HG02763 (cell line): Measurements from ENCODE around the gene RCOR3.
"Not testable (repeated sequence)": the region's sequence is repeated elsewhere in the genome, so short reads cannot be mapped to it uniquely, and the experiment has no call there.

ENCODE experiments used
- ATAC-seq: cut with Tn5 transposase; IDR thresholded peaks from one replicate; pipeline ENCODE4 v1.9.1; 2021; ENCODE audit warnings: mild to moderate bottlenecking, moderate library complexity; ENCODE audit not compliant: unreplicated experiment

Gene RCOR3

GRCh38 chr1:211258756-211259637 is at the start of gene RCOR3:
Gene RCOR3, plus strand, starts transcription at chr1:211259366. Its CDS starts 195 bp downstream, at chr1:211259561.
- ATAC-seq, result peak; percentile 69

DNA sequence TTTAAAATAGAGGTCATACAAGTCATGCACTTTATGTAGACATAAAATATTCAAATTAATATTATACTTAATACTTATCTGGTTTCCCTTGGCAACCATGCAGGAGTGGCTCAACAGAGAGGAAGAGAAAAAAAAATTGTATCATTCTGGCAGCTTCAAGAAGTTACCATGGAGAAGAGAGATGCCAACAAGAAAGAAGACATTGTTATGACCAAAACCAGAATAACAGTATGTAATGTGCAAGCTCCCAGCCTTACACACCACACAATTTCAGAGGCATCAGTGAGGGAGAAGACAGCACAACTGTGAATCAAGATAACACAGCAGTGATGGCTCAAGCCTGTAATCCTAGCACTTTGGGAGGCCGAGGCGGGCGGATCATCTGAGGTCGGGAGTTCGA is 49.1 kb upstream of the RCOR3 start:
- no peak for ATAC-seq

DNA sequence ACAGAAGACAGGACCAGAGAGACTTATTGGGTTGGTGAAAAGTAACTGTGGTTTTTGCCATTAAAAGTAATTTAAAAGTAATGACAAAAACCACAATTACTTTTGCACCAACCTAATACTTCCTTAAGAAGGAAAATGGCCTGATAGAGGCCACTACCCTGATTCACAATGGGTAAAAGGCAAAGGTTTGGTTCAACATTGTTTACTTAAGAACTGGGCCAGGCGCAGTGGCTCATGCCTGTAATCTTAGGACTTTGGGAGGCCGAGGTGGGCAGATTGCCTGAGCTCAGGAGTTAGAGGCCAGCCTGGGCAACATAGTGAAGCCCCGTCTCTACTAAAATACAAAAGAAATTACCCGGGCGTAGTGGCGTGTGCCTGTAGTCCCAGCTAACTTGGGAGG is 48.2 kb upstream of the RCOR3 start:
- ATAC-seq, result no peak

- ATAC-seq, result no peak
Observed at GRCh38 chr1:211213702-211214101, 45.5 kb upstream of the RCOR3 start.

DNA sequence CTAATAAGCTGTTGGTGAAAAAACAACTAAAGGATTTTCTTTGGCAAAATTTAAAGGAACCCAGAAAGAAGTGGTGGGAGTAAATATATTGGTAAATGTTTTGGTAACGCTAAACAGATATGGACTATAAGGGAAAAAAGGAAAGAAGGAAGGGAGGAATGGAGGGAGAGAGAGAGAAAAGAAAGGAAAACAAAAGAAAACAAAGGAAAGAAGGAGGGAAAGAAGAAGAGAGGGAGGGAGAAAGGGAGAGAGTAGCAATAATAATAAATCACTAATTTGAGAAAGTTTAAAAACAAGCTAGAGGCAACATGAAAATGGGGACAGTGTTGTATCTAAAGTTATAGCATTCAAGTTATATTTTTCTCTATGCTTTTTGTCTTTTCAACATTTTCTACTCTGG is 43.6 kb upstream of the RCOR3 start:
- no peak for ATAC-seq

- no peak for ATAC-seq
Observed at GRCh38 chr1:211217392-211217791, 41.8 kb upstream of the RCOR3 start.

DNA sequence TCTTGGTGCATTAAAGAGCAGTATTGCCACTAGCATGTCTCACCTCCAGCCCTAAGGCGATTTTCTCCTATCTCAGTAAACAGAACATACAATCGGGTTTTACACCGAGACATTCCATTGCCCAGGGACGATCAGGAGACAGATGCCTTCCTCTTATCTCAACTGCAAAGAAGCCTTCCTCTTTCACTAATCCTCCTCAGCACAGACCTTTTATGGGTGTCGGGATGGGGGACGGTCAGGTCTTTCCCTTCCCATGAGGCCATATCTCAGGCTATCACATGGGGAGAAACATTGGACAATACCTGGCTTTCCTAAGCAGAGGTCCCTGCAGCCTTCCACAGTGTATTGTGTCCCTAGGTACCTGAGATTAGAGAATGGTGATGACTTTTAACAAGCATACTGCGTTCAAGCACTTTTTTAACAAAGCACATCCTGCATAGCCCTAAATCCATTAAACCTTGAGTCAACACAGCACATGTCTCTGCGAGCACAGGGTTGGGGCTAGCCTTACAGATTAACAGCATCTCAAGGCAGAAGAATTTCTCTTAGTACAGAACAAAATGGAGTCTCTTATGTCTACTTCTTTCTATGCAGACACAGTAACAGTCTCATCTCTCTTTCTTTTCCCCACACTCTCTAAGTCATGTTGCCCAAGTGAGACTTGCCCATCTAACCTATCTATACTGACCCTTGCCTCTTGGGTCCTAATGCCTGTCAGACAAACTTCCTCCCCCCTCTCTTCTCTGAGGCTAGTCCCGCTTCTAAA is 36.5 kb upstream of the RCOR3 start:
- not testable (repeated sequence) for ATAC-seq

- not testable (repeated sequence) for ATAC-seq
Observed at GRCh38 chr1:211228573-211229364, 30.4 kb upstream of the RCOR3 start.

- no peak for ATAC-seq
Observed at GRCh38 chr1:211229365-211229759, 29.8 kb upstream of the RCOR3 start.

DNA sequence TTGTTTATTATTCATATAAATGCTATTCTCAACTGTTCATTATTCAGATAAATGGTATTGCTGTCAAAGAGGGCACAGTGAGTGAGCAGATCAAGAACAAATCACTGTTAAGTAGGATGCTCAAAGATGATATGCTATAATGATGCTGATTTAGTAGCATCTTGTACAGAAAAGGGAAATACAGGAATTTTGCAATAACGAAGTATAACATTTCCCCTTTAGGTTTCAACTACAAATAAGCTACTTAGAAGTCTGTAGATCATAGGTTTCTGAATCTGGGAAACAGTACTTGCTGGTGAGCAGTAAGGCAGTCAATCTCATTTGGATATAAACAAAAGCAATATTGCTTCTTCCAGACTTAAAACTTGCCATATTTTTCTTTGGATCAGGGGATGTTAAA is 27.3 kb upstream of the RCOR3 start:
- ATAC-seq, result no peak

GRCh38 chr1:211236633-211237320 is 22.4 kb upstream of the RCOR3 start:
- ATAC-seq, result no peak

- no peak for ATAC-seq
Observed at GRCh38 chr1:211237579-211237978, 21.6 kb upstream of the RCOR3 start.

DNA sequence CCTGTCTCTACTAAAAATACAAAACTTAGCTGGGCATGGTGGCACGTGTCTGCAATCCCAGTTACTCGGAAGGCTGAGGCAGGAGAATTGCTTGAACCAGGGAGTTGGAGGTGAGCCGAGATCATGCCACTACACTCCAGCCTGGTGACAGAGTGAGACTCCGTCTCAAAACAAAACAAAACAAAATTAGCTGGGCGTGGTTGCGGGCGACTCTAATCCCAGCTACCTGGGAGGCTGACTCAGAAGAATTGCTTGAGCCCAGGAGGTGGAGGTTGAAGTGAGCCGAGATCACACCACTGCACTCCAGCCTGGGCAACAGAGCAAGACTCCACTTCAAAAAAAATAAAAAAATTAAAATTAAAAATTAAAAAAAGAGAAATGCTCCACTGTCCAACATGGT is 18.6 kb upstream of the RCOR3 start:
- not testable (repeated sequence) for ATAC-seq

DNA sequence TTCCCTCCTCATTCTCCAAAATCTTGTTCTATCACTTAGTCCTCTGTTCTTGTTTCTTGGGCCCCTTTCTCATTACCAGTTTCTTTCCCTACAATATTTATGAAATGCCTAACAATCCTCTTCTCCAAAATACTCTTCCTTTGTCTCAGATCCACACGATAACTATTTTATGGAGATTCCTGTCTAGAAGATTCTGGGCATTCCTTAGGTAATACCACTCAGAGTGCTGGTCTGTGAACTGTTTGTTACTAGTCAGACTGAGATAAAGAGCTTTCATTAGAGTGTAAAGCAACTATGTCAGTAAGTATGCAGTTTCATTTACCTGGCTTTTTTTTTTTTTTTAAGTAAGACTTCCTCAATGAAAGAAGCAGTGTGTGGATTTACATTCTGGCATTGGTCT is 18.1 kb upstream of the RCOR3 start:
- no peak for ATAC-seq

GRCh38 chr1:211243639-211244038 is 15.5 kb upstream of the RCOR3 start:
- ATAC-seq, result not testable (repeated sequence)

GRCh38 chr1:211246583-211246982 is 12.6 kb upstream of the RCOR3 start:
- not testable (repeated sequence) for ATAC-seq

DNA sequence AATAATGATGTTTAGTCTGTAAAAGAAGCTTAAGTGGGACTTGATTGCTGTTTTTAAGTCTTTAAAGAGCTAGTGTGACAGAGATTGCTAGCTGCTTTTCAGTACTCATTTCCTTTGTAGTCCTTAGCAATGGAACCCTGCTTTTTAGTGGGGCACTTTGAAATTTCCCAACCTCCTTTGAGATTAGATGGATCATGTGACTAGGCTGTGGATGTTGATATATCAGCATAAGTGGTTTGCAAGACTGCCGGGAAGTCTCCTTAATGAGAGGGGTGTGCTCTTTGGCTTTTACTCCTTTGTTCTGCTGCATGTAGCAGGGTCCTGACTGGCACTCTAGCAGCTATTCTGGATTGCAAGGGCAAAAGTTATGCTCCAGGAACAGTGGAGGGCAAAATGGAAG is 11.2 kb upstream of the RCOR3 start:
- ATAC-seq, result no peak

DNA sequence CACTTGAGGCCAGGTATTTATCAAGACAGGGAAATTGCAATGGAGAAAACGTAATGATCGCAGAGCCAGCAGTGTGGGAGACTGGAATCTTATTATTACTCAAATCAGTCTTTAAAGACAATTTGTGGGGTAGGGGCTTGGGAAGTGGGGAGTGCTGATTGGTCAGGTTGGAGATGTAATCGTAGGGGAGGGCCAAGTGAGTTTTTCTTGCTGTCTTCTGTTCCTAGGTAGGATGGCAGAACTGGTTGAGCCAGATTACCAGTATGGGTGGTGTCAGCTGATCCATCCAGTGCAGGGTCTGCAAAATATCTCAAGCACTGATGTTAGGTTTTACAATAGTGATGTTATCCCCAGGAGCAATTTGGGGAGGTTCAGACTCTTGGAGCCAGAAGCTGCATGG is 9.6 kb upstream of the RCOR3 start:
- ATAC-seq, result not testable (repeated sequence)

DNA sequence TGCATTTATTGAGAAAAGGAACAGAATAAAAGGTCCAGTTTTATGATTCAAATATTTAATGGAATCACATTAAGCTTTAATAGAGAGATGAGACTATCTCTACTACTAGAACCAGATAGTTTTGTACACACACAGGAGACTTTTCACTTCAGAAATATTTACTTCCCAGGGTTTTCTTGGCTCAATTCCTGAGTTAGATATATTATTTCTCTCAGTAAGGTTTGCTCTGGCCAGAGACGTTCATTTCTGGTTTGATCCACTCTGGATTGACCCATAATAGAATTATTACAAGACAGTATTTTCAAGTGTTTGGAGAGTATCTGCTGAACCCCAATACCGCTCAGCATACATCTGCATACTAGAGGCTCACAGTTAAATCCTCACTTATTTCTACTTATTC is 1.3 kb upstream of the RCOR3 start:
- no peak for ATAC-seq

DNA sequence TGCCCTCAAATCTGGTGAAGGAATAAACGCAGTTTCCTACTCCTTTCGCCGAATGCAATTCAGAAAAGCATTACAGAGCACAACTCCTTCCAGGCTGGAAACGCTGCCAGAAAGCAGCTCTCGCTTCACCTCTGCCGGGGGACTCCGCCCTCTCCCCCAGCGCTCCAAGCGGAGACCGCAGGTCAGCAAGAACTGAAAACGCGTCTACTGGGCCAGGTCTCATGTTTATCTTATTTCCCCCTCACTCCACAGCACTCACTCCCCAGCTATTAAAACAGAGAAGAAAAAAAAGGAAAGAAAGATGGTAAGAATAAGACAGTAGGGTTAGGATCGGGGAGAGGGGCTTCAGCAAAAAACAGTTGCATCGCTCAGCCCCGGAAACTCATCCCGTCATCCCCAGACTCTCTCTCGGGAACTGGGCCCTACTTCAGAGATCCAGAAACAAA is 833 bp upstream of the RCOR3 start:
- ATAC-seq, result peak; percentile 33
